Skin of body (tissue), 2 donors: Measurements from ENCODE around the gene ABTB1. TPM values are rescaled to one million over a fixed set of nuclear protein-coding genes. Genes with fewer than 3 reads are reported as not detected.
A peak's percentile ranks its signal among the peaks of the same experiment; 100 is the strongest.

Experiments
- DNase-seq: peaks from one replicate; lab custom pipeline; 2025; lab: John Stamatoyannopoulos, UW
- total RNA-seq: library from RNA; depleted of rRNA; stranded (reverse); fragments of >200 nt; gene quantifications from one replicate; pipeline ENCODE4 v1.2.3, GENCODE V29; 2014

The ABTB1 gene
- 11.5 TPM for total RNA-seq

GRCh38 chr3:127672429-127673190 is at the start of gene ABTB1:
TSS of gene ABTB1 (plus strand) at chr3:127672952. CDS start at chr3:127673026, 74 bp downstream.
- DNase-seq: peak; percentile 32

GRCh38 chr3:127624063-127624462 is 48.7 kb upstream of the ABTB1 start:
- no peak for DNase-seq

DNA sequence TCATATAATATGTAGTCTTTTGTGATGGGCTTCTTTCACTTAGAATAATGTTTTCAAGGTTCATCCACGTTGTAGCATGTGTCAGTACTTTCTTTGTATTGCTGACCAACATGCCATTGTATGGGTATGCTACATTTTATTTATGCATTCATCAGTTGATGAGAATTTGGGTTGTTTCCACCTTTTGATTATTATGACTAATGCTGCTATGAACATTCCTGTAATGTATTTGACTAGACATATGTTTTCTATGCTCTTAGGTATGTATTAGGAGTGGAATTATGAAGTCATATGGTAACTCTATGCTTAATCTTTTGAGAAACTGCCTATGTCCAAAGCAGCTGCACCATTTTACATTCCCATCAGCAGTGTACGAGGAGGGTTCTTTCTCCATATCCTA is 46.9 kb upstream of the ABTB1 start:
- no peak for DNase-seq

DNA sequence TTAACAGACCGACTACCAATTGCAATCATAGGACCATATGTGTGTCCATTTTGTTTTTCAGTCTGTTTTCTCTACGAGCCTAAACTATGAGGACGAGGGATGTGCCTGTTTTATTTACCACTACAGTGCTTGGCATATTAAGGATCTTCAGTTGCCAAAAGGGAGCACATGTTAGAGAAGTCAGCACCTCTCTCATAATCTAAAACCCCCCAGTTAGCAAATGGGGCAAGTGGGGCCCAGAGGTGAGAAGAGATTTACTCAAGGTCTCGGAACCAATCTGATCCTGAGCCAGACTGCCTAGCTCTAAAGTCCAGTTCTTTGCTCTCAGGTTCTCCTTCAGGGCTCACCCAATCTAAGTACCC is 44.3 kb upstream of the ABTB1 start:
- DNase-seq: no peak

DNA sequence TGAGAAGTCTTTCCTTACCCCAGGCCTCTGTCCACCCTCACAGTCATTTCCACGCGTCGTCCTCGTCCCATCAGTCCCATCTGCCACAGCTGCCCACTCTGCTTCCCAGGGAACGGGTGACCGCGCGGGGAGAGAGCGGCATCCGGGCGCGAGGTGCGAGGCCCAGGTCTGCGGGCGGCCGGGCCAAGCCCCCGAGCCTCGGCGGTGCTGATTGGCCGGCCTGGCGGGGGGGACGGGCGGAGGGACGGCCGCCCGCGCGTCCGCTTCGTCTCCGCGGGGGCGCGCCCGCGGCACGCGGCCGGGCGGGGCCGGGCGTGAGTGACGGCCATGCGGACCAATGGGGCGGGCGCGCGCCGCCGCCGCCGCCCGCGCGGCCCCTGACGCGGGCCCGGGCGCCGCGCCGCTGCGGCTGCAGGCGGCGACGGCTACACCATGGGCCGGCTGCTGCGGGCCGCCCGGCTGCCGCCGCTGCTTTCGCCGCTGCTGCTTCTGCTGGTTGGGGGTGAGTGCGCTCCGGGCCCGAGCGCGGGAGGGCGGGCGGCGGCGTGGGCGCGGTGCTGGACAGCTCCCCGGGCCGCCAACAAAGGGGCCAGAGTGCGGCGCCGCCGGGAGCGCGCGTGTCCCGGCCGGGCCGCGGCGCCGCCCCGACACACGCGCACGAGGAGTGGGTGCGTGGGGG is 43.8 kb upstream of the ABTB1 start, which contains the start of gene PODXL2:
PODXL2 (plus strand) TSS at position 398 of the 679 bp plus-strand sequence; CDS start at position 433, 35 bp downstream.
- DNase-seq: peak; percentile 14

- DNase-seq: no peak
Observed at GRCh38 chr3:127629467-127630403, 43.0 kb upstream of the ABTB1 start.

DNA sequence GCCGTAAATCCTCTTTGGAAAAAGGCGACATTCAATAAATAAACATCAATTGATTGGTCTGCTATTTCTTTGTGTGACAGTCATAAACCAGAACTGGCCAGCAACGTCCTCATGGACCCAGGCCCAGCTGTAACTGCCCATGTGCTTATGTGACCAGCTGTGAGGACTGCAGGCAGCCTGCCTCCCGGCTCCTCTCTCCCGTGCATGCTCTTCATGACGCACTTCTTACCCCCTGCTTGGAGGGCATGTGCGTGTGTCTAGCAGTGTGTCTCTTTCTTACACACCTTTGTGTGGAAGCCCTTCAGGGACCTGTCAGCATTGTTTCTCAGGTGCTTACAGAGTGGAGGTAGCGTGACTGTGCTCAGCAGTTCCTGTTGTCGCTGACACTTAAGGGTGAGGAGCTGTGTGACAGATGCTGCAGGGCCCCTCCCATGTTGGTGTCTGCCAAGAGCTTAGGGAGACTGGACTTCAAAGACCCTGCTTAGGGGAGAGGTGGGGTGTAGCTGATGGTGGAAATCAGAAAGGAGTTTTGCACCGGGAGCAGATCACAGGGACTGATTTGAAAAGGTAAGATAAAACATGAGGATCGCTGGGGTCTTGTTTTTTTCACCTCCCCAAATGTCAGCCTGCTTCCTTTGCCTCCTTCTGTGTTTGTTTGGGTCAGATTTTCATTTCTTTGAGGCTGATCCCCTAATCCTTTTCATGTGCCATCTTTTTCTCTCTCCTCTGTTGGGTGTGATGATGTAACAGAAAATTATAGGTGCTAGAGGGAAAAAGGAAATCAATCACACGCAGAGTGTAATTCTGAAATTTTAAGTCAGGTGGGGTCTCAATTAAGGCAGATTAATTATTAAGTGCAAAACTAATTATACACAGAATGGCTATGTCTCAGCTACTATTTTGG is 41.7 kb upstream of the ABTB1 start:
- DNase-seq: no peak

DNA sequence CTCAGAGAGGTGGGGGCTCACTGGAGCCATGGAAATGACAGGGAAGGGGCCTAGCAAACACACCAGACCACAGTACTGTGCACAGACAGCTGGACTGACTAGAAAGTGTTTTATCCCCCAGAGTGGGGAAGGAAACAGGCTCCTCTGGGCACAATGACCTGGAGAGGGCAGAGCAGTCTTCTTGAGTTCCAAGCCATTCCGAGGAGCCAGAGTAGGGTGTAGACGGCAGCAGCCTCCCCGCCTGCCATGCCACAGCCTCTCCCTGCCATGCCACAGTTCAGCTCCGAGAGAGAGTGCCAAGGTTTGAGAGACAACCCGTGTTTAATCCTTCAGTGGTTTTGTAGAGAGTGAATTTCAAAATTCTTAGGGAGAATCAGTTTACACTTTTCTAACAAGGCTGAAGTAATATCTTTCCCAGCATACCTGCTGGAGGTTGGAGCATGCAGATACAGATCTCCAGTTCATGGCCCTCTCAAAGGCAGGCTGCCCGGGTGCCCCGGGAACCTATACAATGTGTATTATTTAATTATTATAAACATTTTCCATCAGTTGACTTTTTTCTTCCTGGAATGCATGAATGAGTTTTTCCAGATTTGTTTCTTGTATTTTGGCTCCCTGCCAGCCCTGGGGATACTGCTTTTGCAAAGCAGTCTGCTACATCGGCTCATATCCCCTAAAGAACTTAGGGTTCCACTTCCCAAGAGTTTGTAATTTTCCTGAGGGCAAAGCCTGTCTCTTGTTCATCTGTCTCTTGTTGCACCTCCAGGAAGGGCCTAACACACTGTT is 40.5 kb upstream of the ABTB1 start:
- DNase-seq: no peak

- no peak for DNase-seq
Observed at GRCh38 chr3:127634653-127635052, 38.1 kb upstream of the ABTB1 start.

GRCh38 chr3:127637546-127637945 is 35.2 kb upstream of the ABTB1 start:
- DNase-seq: no peak

DNA sequence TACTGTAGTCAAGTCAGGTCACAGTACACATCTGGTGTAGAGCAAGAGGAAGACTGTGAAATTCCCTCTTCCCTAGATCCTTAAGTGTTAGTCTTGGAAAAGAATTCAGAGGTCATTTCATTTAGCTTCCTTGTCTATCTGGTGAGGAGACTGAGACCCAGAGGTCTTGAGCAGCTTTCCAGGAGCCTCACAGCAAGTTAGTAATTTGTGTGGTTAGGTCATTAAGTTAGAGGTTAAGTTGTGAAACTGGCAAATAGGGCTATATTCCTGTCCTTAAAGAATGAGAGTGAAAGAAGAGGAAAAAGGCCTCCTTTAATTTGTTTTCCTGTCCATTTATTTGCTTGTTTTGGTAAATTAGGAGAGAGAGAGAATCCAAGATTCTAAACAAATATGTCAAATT is 34.8 kb upstream of the ABTB1 start:
- DNase-seq: no peak

GRCh38 chr3:127639173-127640041 is 33.3 kb upstream of the ABTB1 start:
- DNase-seq: no peak

DNA sequence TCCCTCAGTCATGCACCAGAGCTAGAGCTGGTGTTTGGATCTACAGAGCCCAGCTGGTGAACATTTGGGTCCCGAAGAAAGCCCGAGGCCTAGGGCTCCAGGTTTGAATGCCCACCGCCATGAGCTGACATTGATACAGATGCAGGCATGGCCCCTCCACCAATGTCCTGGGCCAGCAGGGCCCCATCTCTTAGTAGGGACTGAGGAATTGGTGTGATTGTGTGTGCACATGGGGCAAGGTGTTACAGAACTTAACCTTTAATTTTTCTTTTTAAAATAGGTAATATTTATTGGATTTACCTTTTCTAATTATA is 32.8 kb upstream of the ABTB1 start:
- no peak for DNase-seq

DNA sequence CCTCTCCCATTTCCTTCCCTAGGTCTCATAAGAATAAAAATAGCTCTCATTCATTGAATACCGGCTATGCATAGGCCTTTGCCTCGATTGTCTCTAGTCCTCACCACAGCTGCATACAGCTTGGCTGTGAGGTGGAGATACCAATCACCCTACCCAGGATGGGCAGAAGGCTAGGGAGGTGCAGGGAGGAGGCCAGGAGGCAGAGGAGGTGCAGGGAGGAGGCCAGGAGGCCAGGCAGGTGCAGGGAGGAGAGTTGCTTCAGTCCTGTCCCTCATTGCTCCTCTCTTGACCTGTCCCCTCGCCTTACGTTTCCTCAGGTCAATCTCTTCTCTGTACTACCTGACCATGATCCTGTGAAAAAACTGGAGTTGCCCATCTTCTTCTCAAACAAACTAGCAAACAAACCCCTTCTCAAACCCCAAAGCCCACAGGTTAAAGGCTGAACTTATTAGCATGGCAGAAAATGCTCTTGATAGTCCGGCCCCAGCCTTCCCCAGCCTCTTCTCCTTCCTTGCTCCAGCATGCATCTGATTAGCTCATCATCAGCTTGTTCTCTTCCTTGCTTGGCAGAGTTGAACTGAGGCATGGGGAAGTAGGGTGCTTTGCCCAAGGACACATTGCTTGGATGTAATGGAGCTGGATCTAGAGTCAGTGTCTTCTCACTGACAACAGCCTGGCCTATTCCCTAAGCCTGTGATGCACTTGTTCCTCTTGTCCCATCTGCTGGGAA is 27.9 kb upstream of the ABTB1 start:
- no peak for DNase-seq

- no peak for DNase-seq
Observed at GRCh38 chr3:127645371-127646015, 27.3 kb upstream of the ABTB1 start.

DNA sequence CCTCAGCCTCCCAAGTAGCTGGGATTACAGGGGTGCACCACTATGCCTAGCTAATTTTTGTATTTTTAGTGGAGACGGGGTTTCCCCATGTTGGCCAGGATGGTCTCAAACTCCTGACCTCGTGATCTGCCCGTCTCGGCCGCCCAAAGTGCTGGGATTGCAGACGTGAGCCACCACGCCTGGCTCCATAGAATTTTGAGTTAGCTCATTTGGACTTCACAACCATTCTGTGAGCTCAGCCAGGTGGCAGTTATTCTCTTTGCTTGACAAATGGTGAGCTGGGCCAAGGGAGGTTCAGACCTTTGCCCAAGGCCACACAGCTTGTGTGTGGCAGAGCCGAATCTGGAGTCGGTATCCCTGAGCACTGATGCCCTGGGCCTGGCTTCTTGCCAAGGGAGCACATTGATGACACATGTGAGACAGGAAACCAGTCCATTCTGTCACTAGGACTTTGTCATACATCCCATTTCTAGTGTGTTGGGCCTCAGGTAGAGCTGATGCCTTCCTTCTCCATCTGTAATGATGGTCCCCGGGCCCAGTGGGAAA is 26.2 kb upstream of the ABTB1 start:
- no peak for DNase-seq

GRCh38 chr3:127647166-127647844 is 25.4 kb upstream of the ABTB1 start:
- DNase-seq: no peak
